H1 (cell line): ENCODE data around the gene SYNE4. TPM values are rescaled to one million over a fixed set of nuclear protein-coding genes. Genes with fewer than 3 reads are reported as not detected.
A peak's percentile ranks its signal among the peaks of the same experiment; 100 is the strongest.

ENCODE experiments used
- ATF2 ChIP-seq: IDR thresholded peaks from 2 replicates; pipeline ENCODE4 v1.6.1; 2012; ENCODE audit warnings: low read length, inconsistent platforms
- BACH1 ChIP-seq: IDR thresholded peaks from 2 replicates; pipeline ENCODE4 v1.6.1; 2012; ENCODE audit warnings: low read length, improper control_type of control experiment
- CBX5 ChIP-seq: fragments of 300-800, 300-1000 bp; sonication (generic); IDR thresholded peaks from 2 replicates; pipeline ENCODE4 v1.7.1; 2016; ENCODE audit warnings: antibody characterized with exemption, low read length, low read depth
- CEBPB ChIP-seq: IDR thresholded peaks from 2 replicates; pipeline ENCODE4 v1.6.1; 2012; ENCODE audit warnings: low read depth, low read length
- CREB1 ChIP-seq: IDR thresholded peaks from 2 replicates; pipeline ENCODE4 v1.6.1; 2012; ENCODE audit warnings: inconsistent platforms
- CTCF ChIP-seq, 3 experiments: IDR thresholded peaks; 1 replicate in 2 of 3; 2 replicates in 1 of 3; pipeline versions ENCODE4 v1.5.1 to v1.6.1; 2011; ENCODE audit warnings: low read length in 3 of 3, mild to moderate bottlenecking in 3 of 3, inconsistent platforms in 2 of 3, low read depth in 1 of 3, moderate library complexity in 1 of 3; ENCODE audit not compliant: insufficient read depth in 1 of 3; ENCODE audit errors: control extremely low read depth in 1 of 3
- EGR1 ChIP-seq: IDR thresholded peaks from 2 replicates; pipeline ENCODE4 v1.6.1; 2011; ENCODE audit warnings: low read depth, low read length, borderline replicate concordance
- GABPA ChIP-seq: IDR thresholded peaks from 2 replicates; pipeline ENCODE4 v1.6.1; 2011; ENCODE audit warnings: mild to moderate bottlenecking, low read length, moderate library complexity, borderline replicate concordance; ENCODE audit not compliant: insufficient read depth
- GTF2F1 ChIP-seq: IDR thresholded peaks from 2 replicates; pipeline ENCODE4 v1.6.1; 2012; ENCODE audit warnings: low read depth, low read length, improper control_type of control experiment, borderline replicate concordance
- HDAC2 ChIP-seq, 2 experiments: fragments of 300-600 bp in 1 of 2; sonication (generic) in 1 of 2; IDR thresholded peaks; 2 replicates each; pipeline ENCODE4 v1.6.1; 2011 to 2012; ENCODE audit warnings: low read depth in 2 of 2, low read length in 2 of 2, mild to moderate bottlenecking in 2 of 2, moderate library complexity in 2 of 2, borderline replicate concordance in 1 of 2, inconsistent platforms in 1 of 2
- JUN ChIP-seq: IDR thresholded peaks from 2 replicates; pipeline ENCODE4 v1.6.1; 2011; ENCODE audit warnings: low read depth, mild to moderate bottlenecking, improper control_type of control experiment, low read length
- POU5F1 ChIP-seq: IDR thresholded peaks from 2 replicates; pipeline ENCODE4 v1.6.1; 2011; ENCODE audit warnings: low read depth, mild to moderate bottlenecking, low read length, moderate library complexity
- RBBP5 ChIP-seq: IDR thresholded peaks from 2 replicates; pipeline ENCODE4 v1.7.1; 2012; ENCODE audit warnings: low read depth, mild to moderate bottlenecking, inconsistent platforms, low read length, moderate library complexity, borderline replicate concordance
- SIN3A ChIP-seq, 2 experiments: IDR thresholded peaks in 1 of 2; conservative IDR thresholded peaks in 1 of 2; 2 replicates each; pipeline ENCODE4 v1.6.1; 2011 to 2012; ENCODE audit warnings: low read length in 2 of 2, improper control_type of control experiment in 1 of 2, low read depth in 1 of 2, mild to moderate bottlenecking in 1 of 2
- SIRT6 ChIP-seq: IDR thresholded peaks from one replicate; pipeline ENCODE4 v1.7.1; 2012; ENCODE audit warnings: low read length, inconsistent platforms
- SP2 ChIP-seq: IDR thresholded peaks from 2 replicates; pipeline ENCODE4 v1.6.1; 2012; ENCODE audit warnings: mild to moderate bottlenecking, low read length, inconsistent platforms
- YY1 ChIP-seq: IDR thresholded peaks from 2 replicates; pipeline ENCODE4 v1.6.1; 2011; ENCODE audit warnings: low read depth, mild to moderate bottlenecking, low read length
- ZNF274 ChIP-seq: IDR thresholded peaks from 2 replicates; pipeline ENCODE4 v1.7.0; 2012; ENCODE audit warnings: low read length, borderline replicate concordance; ENCODE audit errors: extremely low read depth
- polyA plus RNA-seq, 7 experiments: library from polyadenylated mRNA; depleted of rRNA in 3 of 7; stranded (reverse) in 5 of 7; unstranded in 2 of 7; fragments of >200 nt in 5 of 7; fragments of 200-250 nt in 2 of 7; gene quantifications; 1 replicate in 5 of 7; 2 replicates in 1 of 7; 4 replicates in 1 of 7; pipeline versions ENCODE4 v1.2.1 to v1.2.3, GENCODE V29; 2011 to 2013; ENCODE audit warnings: missing spikeins in 2 of 7, mixed read lengths in 2 of 7
- total RNA-seq: library from RNA; stranded (reverse); fragmentation: NEBNext Ultra II Directional; extraction: Animal tissue kit (Norgen Biotek cat#: 25700); gene quantifications from 2 replicates; pipeline ENCODE4 v1.2.1, GENCODE V29; 2021
- TF ChIP-seq, protein P1 (sequence below): IDR thresholded peaks from 2 replicates; pipeline ENCODE4 v1.6.1; 2012; ENCODE audit warnings: inconsistent platforms

Gene SYNE4
- total and polyA plus RNA-seq, 2 of the 8 experiments (the other 6 are each of a cell fraction or from before 2014, with no cell fraction given): 20.8 to 22.6 TPM

GRCh38 chr19:35995048-35995993, 13.3 kb downstream of the SYNE4 start, which contains the start of gene SDHAF1 (continued):
- TF ChIP-seq CREB1 (peak; percentile 88), EGR1 (no peak), SIN3A (conservative IDR thresholded peaks at IDR 0.05 in 1 of 2, IDR thresholded peaks at IDR 0.05 in 1 of 2; ENCODE audit: low read depth in 1 of 2, low read length in 2 of 2) (peak; percentile 3 to 72; a peak in 1 of 4 replicates), YY1 (no peak), CBX5 (no peak), GTF2F1 (no peak), JUN (no peak), ATF2 (no peak), ZNF274 (no peak), RBBP5 (peak; percentile 51; the same call in 1 of the 2 replicates), GABPA (no peak; the same call in 1 of the 2 replicates), BACH1 (no peak), CTCF (IDR thresholded peaks at IDR 0.05; ENCODE audit: control extremely low read depth in 1 of 3, insufficient read depth in 1 of 3, low read depth in 1 of 3, low read length in 3 of 3) (no peak), POU5F1 (no peak), SP2 (0 out of 2 replicates have a peak, but pooled peaks have one; percentile 5), CEBPB (peak; percentile 92), HDAC2 (IDR thresholded peaks at IDR 0.05; ENCODE audit: borderline replicate concordance in 1 of 2, low read depth in 2 of 2, low read length in 2 of 2) (peak in 1 of 2 experiments; percentile 58; a peak in 1 of 4 replicates), SIRT6 (no peak)
- TF ChIP-seq, protein P1, sequence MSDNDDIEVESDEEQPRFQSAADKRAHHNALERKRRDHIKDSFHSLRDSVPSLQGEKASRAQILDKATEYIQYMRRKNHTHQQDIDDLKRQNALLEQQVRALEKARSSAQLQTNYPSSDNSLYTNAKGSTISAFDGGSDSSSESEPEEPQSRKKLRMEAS: peak; percentile 72
